Measurements from ENCODE around the gene HAX1.

DNA sequence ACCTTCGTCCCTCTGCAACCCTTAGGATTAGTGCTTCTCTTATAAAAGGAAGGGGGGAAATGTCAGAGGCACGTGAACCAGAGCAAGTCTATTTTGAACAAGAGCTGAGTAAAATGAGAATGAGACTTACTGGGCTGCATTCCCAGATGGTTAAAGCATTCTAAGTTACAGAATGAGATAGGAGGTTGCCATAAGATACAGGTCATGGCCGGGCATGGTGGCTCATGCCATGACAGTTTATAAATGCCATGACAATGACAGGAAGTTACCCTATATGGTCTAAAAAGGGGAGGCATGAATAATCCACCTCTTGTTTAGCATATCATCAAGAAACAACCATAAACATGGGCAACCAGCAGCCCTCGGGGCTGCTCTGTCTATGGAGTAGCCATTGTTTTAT is 46.0 kb downstream of the HAX1 start:
- TF ChIP-seq TCF4 (CRISPR knock-in tag; IDR thresholded peaks at IDR 0.05; ENCODE audit: borderline replicate concordance) (no peak), BACH2 (CRISPR knock-in tag; IDR thresholded peaks at IDR 0.05; ENCODE audit: borderline replicate concordance) (no peak)
- TF ChIP-seq, protein P1, sequence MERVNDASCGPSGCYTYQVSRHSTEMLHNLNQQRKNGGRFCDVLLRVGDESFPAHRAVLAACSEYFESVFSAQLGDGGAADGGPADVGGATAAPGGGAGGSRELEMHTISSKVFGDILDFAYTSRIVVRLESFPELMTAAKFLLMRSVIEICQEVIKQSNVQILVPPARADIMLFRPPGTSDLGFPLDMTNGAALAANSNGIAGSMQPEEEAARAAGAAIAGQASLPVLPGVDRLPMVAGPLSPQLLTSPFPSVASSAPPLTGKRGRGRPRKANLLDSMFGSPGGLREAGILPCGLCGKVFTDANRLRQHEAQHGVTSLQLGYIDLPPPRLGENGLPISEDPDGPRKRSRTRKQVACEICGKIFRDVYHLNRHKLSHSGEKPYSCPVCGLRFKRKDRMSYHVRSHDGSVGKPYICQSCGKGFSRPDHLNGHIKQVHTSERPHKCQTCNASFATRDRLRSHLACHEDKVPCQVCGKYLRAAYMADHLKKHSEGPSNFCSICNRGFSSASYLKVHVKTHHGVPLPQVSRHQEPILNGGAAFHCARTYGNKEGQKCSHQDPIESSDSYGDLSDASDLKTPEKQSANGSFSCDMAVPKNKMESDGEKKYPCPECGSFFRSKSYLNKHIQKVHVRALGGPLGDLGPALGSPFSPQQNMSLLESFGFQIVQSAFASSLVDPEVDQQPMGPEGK (CRISPR knock-in tag; IDR thresholded peaks at IDR 0.05; ENCODE audit: borderline replicate concordance) = no peak
- TF ChIP-seq, protein P2, sequence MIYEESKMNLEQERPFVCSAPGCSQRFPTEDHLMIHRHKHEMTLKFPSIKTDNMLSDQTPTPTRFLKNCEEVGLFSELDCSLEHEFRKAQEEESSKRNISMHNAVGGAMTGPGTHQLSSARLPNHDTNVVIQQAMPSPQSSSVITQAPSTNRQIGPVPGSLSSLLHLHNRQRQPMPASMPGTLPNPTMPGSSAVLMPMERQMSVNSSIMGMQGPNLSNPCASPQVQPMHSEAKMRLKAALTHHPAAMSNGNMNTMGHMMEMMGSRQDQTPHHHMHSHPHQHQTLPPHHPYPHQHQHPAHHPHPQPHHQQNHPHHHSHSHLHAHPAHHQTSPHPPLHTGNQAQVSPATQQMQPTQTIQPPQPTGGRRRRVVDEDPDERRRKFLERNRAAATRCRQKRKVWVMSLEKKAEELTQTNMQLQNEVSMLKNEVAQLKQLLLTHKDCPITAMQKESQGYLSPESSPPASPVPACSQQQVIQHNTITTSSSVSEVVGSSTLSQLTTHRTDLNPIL (CRISPR knock-in tag; IDR thresholded peaks at IDR 0.05; ENCODE audit: low read depth) = no peak

Data from SK-N-SH treated with all-trans-retinoic acid at 6 μM for 48 hours (cell line).